Breast epithelium (tissue), 3 donors: ENCODE data around the gene LONP1.

Experiments
- CTCF ChIP-seq, 3 donors: fragments of 450-650 bp; IDR thresholded peaks; one replicate each; pipeline ENCODE4 v1.5.1; 2016 to 2017; ENCODE audit warnings: antibody characterized with exemption in 3 of 3, mild to moderate bottlenecking in 3 of 3, moderate library complexity in 3 of 3
- POLR2A ChIP-seq: fragments of 450-650 bp; IDR thresholded peaks from one replicate; pipeline ENCODE4 v1.6.1; 2016; ENCODE audit warnings: antibody characterized with exemption, mild to moderate bottlenecking, moderate library complexity
- POLR2AphosphoS5 ChIP-seq, 3 donors: sonication (generic); formaldehyde crosslinking; IDR thresholded peaks; one replicate each; pipeline ENCODE4 v1.6.1; 2017; ENCODE audit warnings: antibody characterized with exemption in 3 of 3

DNA sequence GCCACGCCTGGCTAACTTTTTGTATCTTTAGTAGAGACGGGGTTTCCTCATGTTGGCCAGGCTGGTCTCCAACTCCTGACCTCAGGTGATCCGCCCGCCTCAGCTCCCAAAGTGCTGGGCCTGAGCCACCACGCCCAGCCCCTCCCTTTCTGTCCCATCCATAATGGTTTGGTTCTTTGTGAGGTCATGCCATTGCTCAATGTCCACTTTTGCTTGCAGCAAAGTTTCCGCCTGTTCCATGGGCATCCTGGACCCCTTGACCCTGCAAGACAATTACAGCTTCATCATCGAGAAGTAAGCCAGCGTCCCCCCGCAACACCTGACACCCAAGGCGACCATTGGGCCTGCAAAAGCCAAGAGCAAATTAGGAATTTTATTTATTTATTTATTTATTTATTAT is 48.0 kb upstream of the LONP1 start:
- TF ChIP-seq CTCF (IDR thresholded peaks at IDR 0.05) = no peak
- no peak for TF ChIP-seq POLR2A
- no peak for TF ChIP-seq POLR2AphosphoS5 (IDR thresholded peaks at IDR 0.05)
